ENCODE data around the gene ATG13.

The ATG13 gene

GRCh38 chr11:46609386-46609785 is 8.0 kb upstream of the ATG13 start:
- Histone ChIP-seq H3K36me3 (ENCODE audit: control insufficient read depth, insufficient read depth, low read length) (no peaks in the 10 kb centered on the region), H3K4me1 (ENCODE audit: control insufficient read depth, insufficient read depth, low read length, poor library complexity, severe bottlenecking) (no peaks in the 10 kb centered on the region), H3K27ac (ENCODE audit: low read depth, low read length, severe bottlenecking) (no peak overlapping the region), H3K9me3 (ENCODE audit: control insufficient read depth, low read length) (no peaks in the 10 kb centered on the region), H3K4me3 (ENCODE audit: extremely low read depth, insufficient read depth, low read length, poor library complexity, severe bottlenecking) (no peak overlapping the region)
- WGBS, 2 experiments (ENCODE audit: insufficient coverage in 2 of 2), result 96% methylated on average over 4 of the region's 6 CpGs; no CpG with 5 or more reads in 1 of the 2 experiments

- WGBS, 2 experiments (ENCODE audit: insufficient coverage in 2 of 2), result 73 to 100% methylated on average over 2 to 3 of the region's 5 CpGs
- Histone ChIP-seq H3K27ac (ENCODE audit: low read depth, low read length, severe bottlenecking) (no peak overlapping the region), H3K4me3 (ENCODE audit: extremely low read depth, insufficient read depth, low read length, poor library complexity, severe bottlenecking) (no peak overlapping the region), H3K9me3 (ENCODE audit: control insufficient read depth, low read length) (no peaks in the 10 kb centered on the region), H3K4me1 (ENCODE audit: control insufficient read depth, insufficient read depth, low read length, poor library complexity, severe bottlenecking) (peaks cover 15% of the 10 kb centered on the region), H3K36me3 (ENCODE audit: control insufficient read depth, insufficient read depth, low read length) (no peaks in the 10 kb centered on the region)
Observed at GRCh38 chr11:46611526-46612304, 5.6 kb upstream of the ATG13 start.

- no peaks in the 10 kb centered on the region for H3K36me3 ChIP-seq (ENCODE audit: control insufficient read depth, insufficient read depth, low read length)
- H3K4me3 ChIP-seq (ENCODE audit: extremely low read depth, insufficient read depth, low read length, poor library complexity, severe bottlenecking), result no peak overlapping the region
- no peaks in the 10 kb centered on the region for H3K9me3 ChIP-seq (ENCODE audit: control insufficient read depth, low read length)
- peaks cover 15% of the 10 kb centered on the region for H3K4me1 ChIP-seq (ENCODE audit: control insufficient read depth, insufficient read depth, low read length, poor library complexity, severe bottlenecking)
- no peak overlapping the region for H3K27ac ChIP-seq (ENCODE audit: low read depth, low read length, severe bottlenecking)
- no CpG with 5 or more reads among the region's 2 CpGs for WGBS, 2 experiments (ENCODE audit: insufficient coverage in 2 of 2)
Observed at GRCh38 chr11:46612326-46612725, 5.0 kb upstream of the ATG13 start.

GRCh38 chr11:46615756-46616155 is 1.6 kb upstream of the ATG13 start:
- peak overlapping the region; percentile 98 for H3K27ac ChIP-seq (ENCODE audit: low read depth, low read length, severe bottlenecking)
- no peaks in the 10 kb centered on the region for H3K9me3 ChIP-seq (ENCODE audit: control insufficient read depth, low read length)
- H3K4me1 ChIP-seq (ENCODE audit: control insufficient read depth, insufficient read depth, low read length, poor library complexity, severe bottlenecking), result peaks cover 15% of the 10 kb centered on the region
- H3K36me3 ChIP-seq (ENCODE audit: control insufficient read depth, insufficient read depth, low read length), result peaks cover 11% of the 10 kb centered on the region
- H3K4me3 ChIP-seq (ENCODE audit: extremely low read depth, insufficient read depth, low read length, poor library complexity, severe bottlenecking), result no peak overlapping the region
- 87 to 96% methylated on average over 6 to 7 of the region's 7 CpGs for WGBS, 2 experiments (ENCODE audit: insufficient coverage in 2 of 2)

- WGBS, 2 experiments (ENCODE audit: insufficient coverage in 2 of 2), result 2 to 6% methylated on average over 12 to 14 of the region's 15 CpGs
- H3K9me3 ChIP-seq (ENCODE audit: control insufficient read depth, low read length), result no peaks in the 10 kb centered on the region
Observed at GRCh38 chr11:46616551-46617133, 711 bp upstream of the ATG13 start.

GRCh38 chr11:46617972-46618314 is 590 bp downstream of the ATG13 start:
- Histone ChIP-seq H3K36me3 (ENCODE audit: control insufficient read depth, insufficient read depth, low read length) (peaks cover 30% of the 10 kb centered on the region), H3K4me1 (ENCODE audit: control insufficient read depth, insufficient read depth, low read length, poor library complexity, severe bottlenecking) (peaks cover 15% of the 10 kb centered on the region), H3K9me3 (ENCODE audit: control insufficient read depth, low read length) (no peaks in the 10 kb centered on the region), H3K4me3 (ENCODE audit: extremely low read depth, insufficient read depth, low read length, poor library complexity, severe bottlenecking) (peak overlapping the region; percentile 91), H3K27ac (ENCODE audit: low read depth, low read length, severe bottlenecking) (peak overlapping the region; percentile 98)
- WGBS, 2 experiments (ENCODE audit: insufficient coverage in 2 of 2), result 4 to 13% methylated on average over 4 to 5 of the region's 9 CpGs

More at GRCh38 chr11:46616551-46617133, 711 bp upstream of the ATG13 start:
- H3K4me3 ChIP-seq (ENCODE audit: extremely low read depth, insufficient read depth, low read length, poor library complexity, severe bottlenecking), result peak overlapping the region; percentile 91
- H3K36me3 ChIP-seq (ENCODE audit: control insufficient read depth, insufficient read depth, low read length), result peaks cover 19% of the 10 kb centered on the region
- peaks cover 15% of the 10 kb centered on the region for H3K4me1 ChIP-seq (ENCODE audit: control insufficient read depth, insufficient read depth, low read length, poor library complexity, severe bottlenecking)
- peak overlapping the region; percentile 98 for H3K27ac ChIP-seq (ENCODE audit: low read depth, low read length, severe bottlenecking)

- Histone ChIP-seq H3K4me1 (ENCODE audit: control insufficient read depth, insufficient read depth, low read length, poor library complexity, severe bottlenecking) (peaks cover 15% of the 10 kb centered on the region), H3K4me3 (ENCODE audit: extremely low read depth, insufficient read depth, low read length, poor library complexity, severe bottlenecking) (peak overlapping the region; percentile 91), H3K36me3 (ENCODE audit: control insufficient read depth, insufficient read depth, low read length) (peaks cover 39% of the 10 kb centered on the region), H3K27ac (ENCODE audit: low read depth, low read length, severe bottlenecking) (no peak overlapping the region), H3K9me3 (ENCODE audit: control insufficient read depth, low read length) (no peaks in the 10 kb centered on the region)
- WGBS, 2 experiments (ENCODE audit: insufficient coverage in 2 of 2), result 88 to 93% methylated on average over 4 to 5 of the region's 6 CpGs
Observed at GRCh38 chr11:46618837-46619236, 1.5 kb downstream of the ATG13 start.

GRCh38 chr11:46625406-46625805 is 8.1 kb downstream of the ATG13 start:
- H3K9me3 ChIP-seq (ENCODE audit: control insufficient read depth, low read length), result no peaks in the 10 kb centered on the region
- peaks cover 83% of the 10 kb centered on the region for H3K36me3 ChIP-seq (ENCODE audit: control insufficient read depth, insufficient read depth, low read length)
- H3K4me1 ChIP-seq (ENCODE audit: control insufficient read depth, insufficient read depth, low read length, poor library complexity, severe bottlenecking), result no peaks in the 10 kb centered on the region
- no peak overlapping the region for H3K27ac ChIP-seq (ENCODE audit: low read depth, low read length, severe bottlenecking)
- H3K4me3 ChIP-seq (ENCODE audit: extremely low read depth, insufficient read depth, low read length, poor library complexity, severe bottlenecking), result no peak overlapping the region
- WGBS, 2 experiments (ENCODE audit: insufficient coverage in 2 of 2), result 100% methylated on average over 1 to 3 of the region's 3 CpGs

GRCh38 chr11:46628961-46629360 is 11.6 kb downstream of the ATG13 start:
- H3K9me3 ChIP-seq (ENCODE audit: control insufficient read depth, low read length), result no peaks in the 10 kb centered on the region
- H3K36me3 ChIP-seq (ENCODE audit: control insufficient read depth, insufficient read depth, low read length), result peaks cover 69% of the 10 kb centered on the region
- H3K4me1 ChIP-seq (ENCODE audit: control insufficient read depth, insufficient read depth, low read length, poor library complexity, severe bottlenecking), result no peaks in the 10 kb centered on the region
- H3K4me3 ChIP-seq (ENCODE audit: extremely low read depth, insufficient read depth, low read length, poor library complexity, severe bottlenecking), result no peak overlapping the region
- WGBS, 2 experiments (ENCODE audit: insufficient coverage in 2 of 2), result 81 to 92% methylated on average over 3 to 4 of the region's 6 CpGs
- H3K27ac ChIP-seq (ENCODE audit: low read depth, low read length, severe bottlenecking), result no peak overlapping the region

GRCh38 chr11:46630237-46630636 is 12.9 kb downstream of the ATG13 start:
- H3K27ac ChIP-seq (ENCODE audit: low read depth, low read length, severe bottlenecking), result no peak overlapping the region
- peaks cover 58% of the 10 kb centered on the region for H3K36me3 ChIP-seq (ENCODE audit: control insufficient read depth, insufficient read depth, low read length)
- H3K4me1 ChIP-seq (ENCODE audit: control insufficient read depth, insufficient read depth, low read length, poor library complexity, severe bottlenecking), result no peaks in the 10 kb centered on the region
- no peak overlapping the region for H3K4me3 ChIP-seq (ENCODE audit: extremely low read depth, insufficient read depth, low read length, poor library complexity, severe bottlenecking)
- 100% methylated on average over 1 of the region's 1 CpG for WGBS, 2 experiments (ENCODE audit: insufficient coverage in 2 of 2)
- no peaks in the 10 kb centered on the region for H3K9me3 ChIP-seq (ENCODE audit: control insufficient read depth, low read length)

- H3K9me3 ChIP-seq (ENCODE audit: control insufficient read depth, low read length), result no peaks in the 10 kb centered on the region
- no peaks in the 10 kb centered on the region for H3K4me1 ChIP-seq (ENCODE audit: control insufficient read depth, insufficient read depth, low read length, poor library complexity, severe bottlenecking)
- no peak overlapping the region for H3K27ac ChIP-seq (ENCODE audit: low read depth, low read length, severe bottlenecking)
- H3K4me3 ChIP-seq (ENCODE audit: extremely low read depth, insufficient read depth, low read length, poor library complexity, severe bottlenecking), result no peak overlapping the region
- no CpG with 5 or more reads among the region's 2 CpGs for WGBS, 2 experiments (ENCODE audit: insufficient coverage in 2 of 2)
- H3K36me3 ChIP-seq (ENCODE audit: control insufficient read depth, insufficient read depth, low read length), result peaks cover 58% of the 10 kb centered on the region
Observed at GRCh38 chr11:46631676-46632075, 14.3 kb downstream of the ATG13 start.

Measured in mesodermal cell (in vitro differentiated cells).